HT1080 (cell line): ENCODE results near the gene MAGI1. TPM values are rescaled to one million over a fixed set of nuclear protein-coding genes. Genes with fewer than 3 reads are reported as not detected.
"Not testable (repeated sequence)": the region's sequence is repeated elsewhere in the genome, so short reads cannot be mapped to it uniquely, and the experiment has no call there.

Source experiments
- DNase-seq: peaks from one replicate; pipeline ENCODE4 v3.0.0-alpha.2; 2015; ENCODE audit warnings: low read depth
- polyA plus RNA-seq, 2 experiments: library from polyadenylated mRNA; depleted of rRNA; stranded (reverse); fragments of >200 nt; gene quantifications; 2 replicates each; pipeline ENCODE4 v1.2.3, GENCODE V29; 2015
- total RNA-seq: library from RNA; depleted of rRNA; stranded (reverse); fragments of >200 nt; shearing (Covaris generic); gene quantifications from 2 replicates; pipeline ENCODE4 v1.2.3, GENCODE V29; 2014; rRNA removed

MAGI1 gene
- 12.4 and 15.2 TPM in 2 replicates for total RNA-seq
- 6.0 and 8.6 TPM in 2 replicates for polyA plus RNA-seq (2015; cell fraction: cytosol; rRNA removed)
- polyA plus RNA-seq (2015; cell fraction: nucleus; rRNA removed) = 10.7 and 13.1 TPM in 2 replicates

DNA sequence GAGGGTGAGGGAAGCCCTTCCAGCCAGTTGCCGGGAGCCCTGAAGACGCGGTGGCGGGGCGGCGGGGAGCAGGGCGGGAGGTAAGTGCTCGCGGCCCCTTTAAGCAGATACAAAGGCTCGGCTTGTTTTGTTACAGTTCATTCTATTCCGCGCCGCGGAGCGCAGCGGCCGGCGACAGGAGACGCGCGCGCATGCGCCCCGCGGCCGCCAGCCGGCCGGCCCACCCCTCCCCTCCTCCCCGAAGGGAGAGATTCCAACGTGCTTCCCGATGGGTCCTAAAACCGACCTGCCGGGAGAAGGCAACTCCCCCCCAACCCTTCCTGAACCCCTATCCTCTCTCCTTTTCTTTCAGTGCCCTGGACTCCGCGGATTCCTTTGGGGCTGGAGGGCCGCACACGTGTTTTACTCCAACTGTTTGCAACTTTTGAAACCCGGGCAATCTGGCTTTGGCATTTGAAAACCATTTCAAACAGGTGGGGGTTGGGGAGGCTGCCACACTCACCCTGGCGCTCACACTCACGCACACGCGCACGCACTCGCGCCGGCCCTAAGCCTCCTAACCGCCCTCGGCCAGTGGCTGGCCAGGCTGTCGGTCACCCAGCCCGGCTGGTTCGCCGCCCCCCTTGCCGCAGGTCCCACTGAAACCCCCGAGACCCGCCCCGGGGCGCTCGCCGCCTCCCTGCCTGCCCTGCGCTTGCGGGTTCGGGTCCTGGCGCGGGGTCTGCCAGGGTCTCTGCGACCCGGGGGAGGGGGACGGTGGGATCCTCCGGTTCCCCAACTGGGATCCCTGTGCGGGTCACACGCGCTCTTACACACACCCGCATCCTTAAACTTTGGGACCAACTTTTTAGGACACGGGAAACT is at the start of gene MAGI1:
Gene MAGI1 (minus strand): TSS at position 193 of the 864 bp plus-strand sequence. CDS start 610 bp downstream, outside the sequence.
- peak; percentile 93 for DNase-seq

DNA sequence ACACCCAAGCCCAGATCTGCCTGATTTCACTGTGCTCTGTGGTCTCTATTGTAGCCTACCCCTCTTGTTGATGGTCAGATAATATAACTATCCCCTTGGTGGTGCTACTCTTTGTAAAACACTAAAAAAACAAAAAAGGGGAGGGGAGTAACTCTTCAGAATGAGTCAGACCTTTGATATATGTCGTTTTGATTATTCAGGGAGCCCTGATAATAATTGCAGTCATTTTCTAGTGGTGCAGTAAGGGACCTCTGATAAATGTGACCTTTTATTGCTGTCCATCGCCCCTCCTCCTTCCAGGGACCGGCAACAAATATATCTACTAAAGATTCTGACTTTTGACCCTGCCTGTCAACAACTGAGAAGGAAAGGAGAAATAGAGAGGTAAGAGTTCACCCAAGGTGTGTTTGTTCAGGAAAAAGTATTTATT is 45.1 kb upstream of the MAGI1 start:
- DNase-seq = peak; percentile 24

DNA sequence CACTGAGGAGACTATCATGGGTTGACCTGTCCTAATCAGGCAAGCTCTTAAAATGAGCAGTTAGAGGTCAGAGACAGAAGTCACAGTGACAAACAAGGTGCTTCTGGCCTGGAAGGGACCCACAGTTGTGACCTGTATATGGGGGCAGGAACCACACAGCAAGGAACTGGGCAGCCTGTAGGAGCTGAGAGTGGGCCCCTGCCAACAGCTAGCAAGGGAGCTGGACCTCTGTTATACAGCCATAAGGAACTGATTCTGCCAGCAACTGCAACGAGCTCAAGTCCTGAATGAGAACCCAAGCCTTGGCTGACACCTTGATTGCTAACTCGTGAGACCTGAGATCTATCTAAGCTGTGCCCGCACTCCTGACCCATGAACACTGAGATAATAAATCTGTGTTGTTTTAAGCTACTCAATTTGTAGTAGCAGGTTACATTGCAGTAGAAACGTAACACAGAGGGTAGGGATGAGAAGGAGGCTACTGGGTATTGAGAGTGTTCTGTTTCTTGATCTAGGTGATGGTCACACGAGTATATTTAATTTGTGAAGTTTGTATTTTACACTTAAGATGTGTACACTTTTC is 44.5 kb upstream of the MAGI1 start:
- DNase-seq = no peak

DNA sequence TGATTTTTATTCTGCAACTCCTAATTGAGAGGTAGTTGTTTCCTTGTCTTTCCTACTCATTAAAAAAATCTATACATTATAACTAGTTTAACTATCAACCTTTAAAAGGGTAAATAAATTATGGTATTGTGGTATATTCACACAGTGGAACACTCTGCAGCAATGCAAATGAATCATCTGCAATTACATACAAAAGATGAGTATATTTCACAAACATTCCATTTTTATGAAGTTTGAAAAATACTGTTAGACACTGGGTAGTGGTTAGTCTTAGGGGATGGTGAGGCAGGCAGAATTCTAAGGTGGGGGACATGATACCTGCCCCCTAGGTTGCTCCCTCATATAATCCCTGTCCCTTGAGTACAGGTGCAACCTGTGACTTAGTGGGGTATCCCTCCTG is 44.0 kb upstream of the MAGI1 start:
- DNase-seq = no peak

DNA sequence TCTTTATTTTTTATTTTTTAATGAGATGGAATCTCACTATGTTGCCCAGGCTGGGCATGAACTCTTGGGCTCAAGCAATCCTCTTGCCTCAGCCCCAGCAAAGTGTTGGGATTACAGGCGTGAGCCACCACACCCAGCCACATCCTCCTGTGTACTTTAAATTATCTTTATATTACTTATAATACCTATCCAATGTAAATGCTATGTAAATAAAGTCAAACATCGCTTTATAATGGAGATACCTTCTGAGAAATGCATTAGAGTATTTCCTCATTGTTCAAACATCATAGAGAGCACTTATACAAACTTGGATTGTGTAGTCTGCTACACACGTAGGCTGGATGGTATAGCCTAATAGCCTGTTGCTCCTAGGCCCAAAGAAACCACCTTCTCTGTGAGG is 41.4 kb upstream of the MAGI1 start:
- no peak for DNase-seq

DNA sequence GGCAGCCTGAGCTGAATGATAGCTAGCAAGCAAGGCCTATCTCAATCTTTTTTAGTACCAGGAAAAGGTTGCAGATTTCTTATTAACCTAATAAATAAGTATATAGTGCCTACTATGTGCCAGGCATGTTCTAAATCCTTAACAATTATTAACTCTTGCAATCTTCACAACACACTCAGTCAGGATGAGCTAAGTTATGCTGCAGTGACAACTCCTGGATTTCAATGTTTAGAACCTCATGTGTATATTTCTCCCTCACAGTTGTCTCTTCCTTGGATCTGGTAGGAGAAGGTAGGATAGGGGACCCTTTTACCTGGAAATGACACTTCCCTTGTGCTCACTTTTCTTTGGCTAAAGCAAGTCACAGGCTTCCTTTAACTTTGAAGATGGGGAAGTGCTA is 39.3 kb upstream of the MAGI1 start:
- no peak for DNase-seq

DNA sequence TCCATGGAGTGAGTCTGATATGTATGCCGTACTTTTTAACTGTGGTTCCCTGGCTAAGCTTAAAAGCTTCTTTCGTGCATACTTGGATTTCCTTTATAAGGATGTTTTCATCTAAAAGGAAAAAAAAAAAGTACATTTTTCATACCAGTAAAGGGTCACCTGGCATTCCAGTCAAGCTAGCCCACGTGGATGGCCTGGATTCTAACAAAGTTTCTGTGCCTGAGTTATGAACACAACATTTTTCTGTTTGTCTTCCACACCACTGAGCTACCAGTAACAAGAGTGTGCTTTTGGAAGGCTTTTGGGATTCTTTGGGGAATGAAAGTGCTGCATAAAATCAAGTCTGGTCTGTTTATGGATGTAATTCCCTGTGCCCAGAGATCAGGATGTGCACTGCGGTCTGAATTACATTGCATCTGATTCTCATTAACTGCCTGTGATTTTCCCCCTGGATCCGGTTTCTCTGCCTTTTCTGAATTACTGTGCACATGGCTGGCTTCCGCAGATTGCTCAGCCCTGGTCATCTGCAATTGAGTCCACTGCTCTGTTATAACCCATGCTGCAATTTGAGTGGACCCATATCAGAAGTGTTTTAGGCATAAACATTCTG is 38.2 kb upstream of the MAGI1 start:
- no peak for DNase-seq

DNA sequence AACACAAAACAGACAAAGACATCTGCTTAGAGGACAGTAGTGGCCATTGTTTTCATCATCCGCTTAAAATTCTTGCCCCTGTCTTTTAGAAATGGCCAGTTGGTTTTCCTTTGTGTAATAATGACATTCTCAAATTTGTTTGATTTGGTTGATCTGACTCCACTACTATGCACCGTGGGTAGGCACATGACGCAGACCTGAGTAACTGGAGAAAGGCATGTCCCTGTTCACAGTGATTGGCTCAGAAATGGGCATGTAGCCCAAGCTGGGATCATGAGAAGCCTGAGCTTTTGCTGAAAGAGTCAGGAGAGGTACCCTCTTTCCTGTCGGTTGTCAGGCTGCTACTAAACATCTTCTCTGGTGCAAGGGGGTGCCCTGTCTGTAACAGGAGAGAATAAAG is 36.6 kb upstream of the MAGI1 start:
- DNase-seq = peak; percentile 81

DNA sequence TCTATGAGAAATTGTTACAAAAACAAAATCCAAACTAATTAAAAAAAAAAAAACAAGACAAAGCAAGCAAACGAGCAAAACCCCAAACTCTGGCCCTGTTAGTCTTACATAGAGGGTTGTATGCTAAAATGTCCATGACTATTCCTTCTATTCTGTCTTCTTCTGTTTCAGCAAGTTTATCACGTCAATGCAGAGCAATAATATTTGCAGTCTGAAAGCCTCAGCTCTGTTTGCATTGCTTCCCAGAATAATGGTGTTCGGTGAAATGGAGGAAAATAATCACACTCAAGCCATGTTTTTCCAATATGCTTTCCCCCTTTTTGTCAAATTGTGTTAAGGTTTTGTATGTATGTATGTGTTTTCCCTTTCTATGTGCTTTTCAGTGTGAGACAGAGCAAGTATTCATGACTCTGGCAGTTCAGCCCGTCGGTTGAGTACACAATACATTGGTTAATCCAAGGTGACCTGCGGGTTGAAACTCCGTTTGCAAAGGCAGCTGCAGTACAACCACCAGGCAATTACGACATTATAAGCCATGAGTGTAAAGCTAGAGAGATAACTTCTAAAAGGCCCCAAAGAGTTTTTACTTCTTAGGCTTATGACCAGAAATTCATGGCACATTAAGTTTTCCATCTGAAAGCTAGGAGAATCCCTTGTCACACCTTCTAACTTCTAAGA is 34.9 kb upstream of the MAGI1 start:
- DNase-seq = no peak

DNA sequence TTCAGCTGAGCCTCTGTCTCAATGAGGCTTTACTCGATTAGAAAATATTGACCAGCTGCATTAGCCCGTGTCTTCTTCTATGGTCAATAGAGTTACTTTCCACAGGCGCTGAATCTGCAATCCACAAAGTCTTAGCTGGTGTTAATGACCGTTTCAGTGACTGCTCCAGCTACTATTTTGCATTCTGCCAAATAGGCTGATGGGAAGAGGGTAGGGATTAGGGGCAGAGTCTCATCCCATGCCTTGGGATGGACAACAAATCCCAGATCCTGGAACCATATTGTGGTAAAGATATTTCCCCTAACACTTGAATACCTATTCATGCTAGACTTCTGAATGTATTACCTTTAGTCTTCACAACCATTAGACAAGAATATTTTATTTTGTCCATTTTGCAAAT is 29.5 kb upstream of the MAGI1 start:
- no peak for DNase-seq

DNA sequence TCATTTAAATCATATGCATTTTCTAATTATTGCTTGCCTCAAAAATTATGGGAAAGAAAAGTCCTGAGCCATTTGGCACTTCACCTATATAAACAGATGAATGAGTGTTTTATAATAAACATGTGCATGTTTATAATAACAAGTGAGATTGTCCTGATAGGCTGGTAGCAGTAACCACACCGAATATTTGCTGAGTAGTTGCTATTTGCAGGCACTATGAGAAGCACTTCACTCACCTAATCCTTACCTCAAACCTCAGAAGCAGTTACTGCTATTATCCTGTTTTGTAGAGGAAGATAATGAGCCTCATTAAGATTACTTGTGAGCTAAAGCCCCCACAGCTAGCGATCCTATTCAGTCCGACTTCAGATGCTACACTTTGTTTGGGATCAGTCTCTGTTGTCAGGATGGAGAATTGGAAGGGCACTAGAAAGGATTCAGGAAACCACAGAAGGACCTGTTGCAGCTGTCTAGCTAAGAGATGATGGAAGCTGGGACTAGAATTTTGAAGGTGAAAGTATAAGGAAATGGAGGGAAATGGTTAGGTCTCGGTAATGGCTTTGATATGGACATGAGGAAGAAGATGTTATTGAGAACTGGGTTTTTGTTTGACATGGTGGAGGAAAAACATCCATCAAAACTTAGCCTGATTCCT is 28.4 kb upstream of the MAGI1 start:
- DNase-seq = no peak

DNA sequence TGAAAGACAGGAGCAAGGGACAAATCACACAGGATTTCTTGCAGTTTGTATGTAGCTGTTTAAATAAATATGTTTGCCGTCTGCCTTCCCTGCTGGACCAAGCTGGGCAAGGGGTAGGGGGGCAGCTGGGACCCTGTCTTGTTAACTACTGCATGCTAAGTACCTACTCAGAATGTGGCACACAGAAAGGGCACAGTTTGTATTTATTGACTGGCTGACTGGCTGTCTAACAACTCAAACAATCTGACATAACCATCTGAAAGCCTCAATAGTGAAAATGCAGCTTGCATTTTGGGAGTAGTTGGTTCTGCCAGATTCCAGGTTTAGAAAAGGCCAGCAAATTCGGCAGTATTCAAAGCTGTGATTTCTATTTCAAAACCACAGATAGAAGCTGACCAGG is 16.6 kb upstream of the MAGI1 start:
- DNase-seq = no peak

DNA sequence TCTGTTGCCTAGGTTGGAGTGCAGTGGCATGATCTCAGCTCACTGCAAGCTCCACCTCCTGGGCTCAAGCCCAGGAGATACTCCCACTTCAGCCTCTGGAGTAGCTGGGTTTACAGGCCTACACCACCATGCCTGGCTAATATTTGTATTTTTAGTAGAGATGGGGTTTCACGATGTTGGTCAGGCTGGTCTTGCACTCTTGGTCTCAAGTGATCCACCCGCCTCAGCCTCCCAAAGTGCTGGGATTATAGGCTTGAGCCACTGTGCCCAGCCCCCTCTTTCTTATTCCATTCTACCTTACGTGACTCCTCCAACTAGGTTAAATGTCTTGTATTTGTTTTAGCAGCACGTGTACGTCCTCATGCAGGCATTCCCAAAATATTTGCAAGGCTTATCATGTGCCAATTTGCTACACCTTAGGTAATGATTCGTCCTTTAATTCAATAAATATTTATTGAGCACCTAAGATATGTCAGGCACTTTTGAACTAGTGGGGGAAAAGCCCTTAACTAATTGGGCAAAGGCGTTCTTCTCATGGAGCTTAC is 14.9 kb upstream of the MAGI1 start:
- no peak for DNase-seq

DNA sequence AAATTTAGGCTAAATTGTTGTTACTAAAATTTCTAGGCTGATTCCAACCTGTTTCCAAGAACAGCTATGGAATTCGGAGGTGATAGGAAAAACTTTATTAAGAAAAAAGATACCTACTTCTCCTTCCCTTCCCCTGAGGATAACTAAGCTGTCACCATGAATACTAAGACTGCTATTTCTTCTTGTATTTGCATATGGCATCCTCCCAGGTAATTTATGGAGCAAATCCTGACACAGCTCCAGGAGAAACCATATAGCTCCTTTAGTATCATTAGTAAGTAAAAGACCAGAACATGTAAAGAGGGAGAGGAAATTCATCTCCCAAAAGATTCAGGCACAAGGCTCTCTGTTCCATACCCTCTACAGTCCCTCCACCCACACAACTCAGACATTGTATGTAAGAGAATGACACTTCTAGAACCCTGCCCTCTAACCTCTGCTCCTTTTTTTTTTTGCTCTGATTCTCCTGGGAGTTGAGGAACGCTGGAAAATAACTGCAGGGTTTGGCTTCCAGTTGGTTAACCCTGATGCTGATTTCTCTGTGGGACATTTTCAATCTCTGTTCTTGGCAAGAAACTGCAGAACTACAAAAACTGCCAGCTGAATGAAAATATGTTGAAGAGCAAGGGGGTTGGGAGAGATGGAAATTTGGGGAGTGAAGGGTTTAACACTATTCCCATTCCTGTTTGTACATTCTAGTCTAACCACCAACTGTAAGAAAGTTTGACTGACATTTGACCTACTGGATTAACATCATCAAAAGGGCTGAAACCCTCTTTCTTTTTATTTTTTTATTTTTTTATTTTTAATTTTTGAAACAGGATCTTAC is 14.2 kb upstream of the MAGI1 start:
- DNase-seq = no peak

DNA sequence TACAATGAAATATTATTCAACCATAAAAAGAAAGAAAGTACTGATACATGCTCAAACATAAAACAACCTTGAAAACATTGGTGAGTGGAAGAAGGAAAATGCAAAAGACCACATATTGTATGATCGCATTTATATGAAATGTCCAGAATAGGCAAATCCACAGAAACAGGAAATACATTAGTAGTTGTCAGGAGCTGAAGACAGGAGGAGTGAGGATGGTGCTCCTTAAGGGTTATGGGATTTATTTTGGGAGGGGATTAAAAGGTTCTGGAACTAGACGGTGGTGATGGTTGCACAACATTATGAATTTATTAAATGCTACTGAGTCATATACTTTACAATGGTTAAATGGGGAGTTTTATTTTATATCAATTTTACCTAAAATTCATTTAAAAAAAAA is 12.1 kb upstream of the MAGI1 start:
- DNase-seq = no peak

DNA sequence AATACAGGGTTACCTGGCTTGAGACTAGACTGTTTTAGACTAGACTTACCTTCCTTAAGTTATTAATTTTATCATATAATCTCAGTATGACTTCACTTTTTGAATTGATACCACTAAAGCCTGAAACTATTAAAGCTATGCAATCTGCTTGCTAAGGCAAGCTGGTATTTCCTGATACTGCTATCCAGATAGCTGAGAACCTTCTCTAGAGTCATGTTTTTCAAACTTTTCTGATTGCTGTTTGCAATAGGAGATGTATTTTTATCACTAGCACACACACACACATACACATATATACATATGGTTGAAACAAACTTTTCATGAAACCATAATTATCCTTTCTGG is 9.3 kb upstream of the MAGI1 start:
- DNase-seq = no peak

DNA sequence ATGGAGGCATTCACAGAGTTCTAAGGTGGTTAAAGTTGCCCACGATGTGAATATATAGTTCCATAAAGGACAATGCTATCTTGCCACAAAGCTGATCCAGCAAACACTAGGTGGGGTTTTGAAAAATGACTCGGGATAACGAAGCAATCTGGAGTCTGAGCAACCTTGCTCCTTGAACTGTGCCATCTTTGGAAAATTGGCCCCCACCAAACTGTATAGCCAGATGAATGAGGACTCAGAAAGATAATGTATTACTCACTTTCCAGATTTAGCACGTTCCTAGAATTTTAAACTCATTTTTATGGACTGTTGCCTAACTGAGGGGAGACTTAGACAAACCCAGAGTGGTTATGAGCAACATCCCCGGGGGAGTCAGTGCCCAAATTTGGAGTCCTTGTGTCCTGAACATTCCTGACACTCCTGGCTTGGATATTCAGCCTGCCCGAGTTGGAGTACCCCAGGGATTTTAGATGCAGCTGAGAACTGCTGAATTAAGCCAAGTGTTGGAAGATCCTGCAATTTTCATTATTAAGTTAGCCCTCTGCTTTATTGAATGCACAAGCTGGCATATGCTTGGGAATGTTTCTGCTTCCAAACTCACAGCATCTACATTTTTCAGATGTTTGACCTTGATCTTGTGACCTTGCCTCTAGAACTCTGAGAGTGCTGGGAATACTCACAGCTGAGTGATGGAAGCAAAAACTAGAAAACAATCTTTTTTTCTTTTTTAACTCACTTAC is 8.8 kb upstream of the MAGI1 start:
- peak; percentile 65 for DNase-seq

DNA sequence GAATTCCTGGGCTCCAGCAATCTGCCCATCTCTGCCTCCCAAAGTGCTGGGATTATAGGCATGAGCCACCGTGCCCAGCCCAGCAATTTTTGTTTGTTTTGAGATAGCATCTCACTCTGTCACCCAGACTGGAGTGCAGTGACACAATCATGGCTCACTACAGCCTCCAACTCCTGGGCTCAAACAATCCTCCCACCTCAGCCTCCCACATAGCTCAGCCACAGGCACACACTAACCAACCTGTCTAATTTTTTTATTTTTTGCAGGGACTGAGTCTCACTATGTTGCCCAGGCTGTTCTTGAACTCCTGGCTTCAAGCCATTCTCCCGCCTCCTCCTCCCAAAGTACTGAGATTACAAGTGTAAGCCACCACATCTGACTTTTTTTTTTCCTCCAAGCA is 7.6 kb upstream of the MAGI1 start:
- not testable (repeated sequence) for DNase-seq

DNA sequence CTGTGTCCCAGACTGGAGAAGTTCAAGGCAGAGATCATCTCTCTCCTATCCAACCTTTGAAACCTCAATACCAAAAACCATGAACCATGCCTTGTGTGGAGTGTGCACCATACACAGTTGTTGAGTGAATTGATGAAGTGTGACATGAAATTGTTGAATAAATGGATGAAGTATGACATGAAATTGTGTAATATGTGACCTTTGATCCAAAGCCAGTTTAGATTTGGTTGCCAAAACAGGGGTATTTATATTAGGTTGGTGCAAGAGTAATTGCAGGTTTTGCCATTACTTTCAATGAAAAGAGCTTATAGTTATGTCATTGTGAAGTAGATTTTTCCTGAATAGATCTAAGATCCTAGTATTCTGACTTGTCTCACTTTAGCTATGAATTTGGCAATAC is 3.1 kb upstream of the MAGI1 start:
- DNase-seq = no peak
